Measurements from ENCODE around the gene TUT1.
"Not testable (repeated sequence)": the region's sequence is repeated elsewhere in the genome, so short reads cannot be mapped to it uniquely, and the experiment has no call there.

Gene TUT1

GRCh38 chr11:62604460-62605120 lies 13.3 kb upstream of the TUT1 start:
- no peak for DNase-seq

- DNase-seq: no peak
Observed at GRCh38 chr11:62603776-62604299, 12.5 kb upstream of the TUT1 start.

- DNase-seq: no peak
Observed at GRCh38 chr11:62603072-62603408, 11.7 kb upstream of the TUT1 start.

- no peak for DNase-seq
Observed at GRCh38 chr11:62602141-62603071, 11.1 kb upstream of the TUT1 start.

- peak; percentile 89 for DNase-seq
Observed at GRCh38 chr11:62601372-62602140, 10.2 kb upstream of the TUT1 start, which contains the start of gene MTA2. Gene MTA2 (minus strand): TSS chr11:62601865. CDS start chr11:62601450, 415 bp downstream.

- no peak for DNase-seq
Observed at GRCh38 chr11:62601122-62601371, 9.7 kb upstream of the TUT1 start.

- no peak for DNase-seq
Observed at GRCh38 chr11:62600367-62601121, 9.2 kb upstream of the TUT1 start.

- DNase-seq: no peak
Observed at GRCh38 chr11:62599901-62600300, 8.6 kb upstream of the TUT1 start.

- peak; percentile 80 for DNase-seq
Observed at GRCh38 chr11:62599069-62599696, 7.9 kb upstream of the TUT1 start.

GRCh38 chr11:62595124-62595523 lies 3.8 kb upstream of the TUT1 start:
- DNase-seq: no peak

GRCh38 chr11:62593434-62594044 lies 2.2 kb upstream of the TUT1 start:
- DNase-seq: no peak

GRCh38 chr11:62592989-62593421 lies 1.7 kb upstream of the TUT1 start:
- no peak for DNase-seq

- no peak for DNase-seq
Observed at GRCh38 chr11:62592146-62592815, 958 bp upstream of the TUT1 start.

GRCh38 chr11:62588966-62589637 lies 2.2 kb downstream of the TUT1 start:
- no peak for DNase-seq

GRCh38 chr11:62585356-62585755 lies 6.0 kb downstream of the TUT1 start:
- DNase-seq: not testable (repeated sequence)

- not testable (repeated sequence) for DNase-seq
Observed at GRCh38 chr11:62581735-62582134, 9.6 kb downstream of the TUT1 start.

- DNase-seq: no peak
Observed at GRCh38 chr11:62580959-62581715, 10.2 kb downstream of the TUT1 start.

- no peak for DNase-seq
Observed at GRCh38 chr11:62579252-62579651, 12.1 kb downstream of the TUT1 start.

GRCh38 chr11:62578541-62578940 lies 12.8 kb downstream of the TUT1 start:
- DNase-seq: no peak
